Adipocyte (in vitro differentiated cells): ENCODE results near the gene FOLR3.

Experiments
- DNase-seq: peaks from one replicate; pipeline ENCODE4 v3.0.0-alpha.2; 2015; ENCODE audit warnings: low read depth
- H3K27me3 ChIP-seq: replicated peaks from 2 replicates; pipeline ENCODE4 v1.7.0; 2013; ENCODE audit warnings: mild to moderate bottlenecking, low read length, moderate library complexity; ENCODE audit not compliant: control insufficient read depth, insufficient read depth
- H3K36me3 ChIP-seq: 2 replicates; pipeline ENCODE4 v1.7.0; 2013; ENCODE audit warnings: low read length, mild to moderate bottlenecking, moderate library complexity; ENCODE audit not compliant: control insufficient read depth, insufficient read depth, severe bottlenecking
- H3K4me1 ChIP-seq: 2 replicates; pipeline ENCODE4 v1.7.0; 2013; ENCODE audit warnings: mild to moderate bottlenecking, low read length, moderate library complexity; ENCODE audit not compliant: control insufficient read depth, insufficient read depth
- H3K4me3 ChIP-seq: 2 replicates; pipeline ENCODE4 v1.7.0; 2013; ENCODE audit warnings: mild to moderate bottlenecking, low read length, moderate library complexity
- H3K9ac ChIP-seq: 2 replicates; pipeline ENCODE4 v1.7.0; 2013; ENCODE audit warnings: mild to moderate bottlenecking, low read length, moderate library complexity
- H3K9me3 ChIP-seq: 2 replicates; pipeline ENCODE4 v1.7.0; 2013; ENCODE audit warnings: mild to moderate bottlenecking, low read length, moderate library complexity; ENCODE audit not compliant: control insufficient read depth

FOLR3 gene

DNA sequence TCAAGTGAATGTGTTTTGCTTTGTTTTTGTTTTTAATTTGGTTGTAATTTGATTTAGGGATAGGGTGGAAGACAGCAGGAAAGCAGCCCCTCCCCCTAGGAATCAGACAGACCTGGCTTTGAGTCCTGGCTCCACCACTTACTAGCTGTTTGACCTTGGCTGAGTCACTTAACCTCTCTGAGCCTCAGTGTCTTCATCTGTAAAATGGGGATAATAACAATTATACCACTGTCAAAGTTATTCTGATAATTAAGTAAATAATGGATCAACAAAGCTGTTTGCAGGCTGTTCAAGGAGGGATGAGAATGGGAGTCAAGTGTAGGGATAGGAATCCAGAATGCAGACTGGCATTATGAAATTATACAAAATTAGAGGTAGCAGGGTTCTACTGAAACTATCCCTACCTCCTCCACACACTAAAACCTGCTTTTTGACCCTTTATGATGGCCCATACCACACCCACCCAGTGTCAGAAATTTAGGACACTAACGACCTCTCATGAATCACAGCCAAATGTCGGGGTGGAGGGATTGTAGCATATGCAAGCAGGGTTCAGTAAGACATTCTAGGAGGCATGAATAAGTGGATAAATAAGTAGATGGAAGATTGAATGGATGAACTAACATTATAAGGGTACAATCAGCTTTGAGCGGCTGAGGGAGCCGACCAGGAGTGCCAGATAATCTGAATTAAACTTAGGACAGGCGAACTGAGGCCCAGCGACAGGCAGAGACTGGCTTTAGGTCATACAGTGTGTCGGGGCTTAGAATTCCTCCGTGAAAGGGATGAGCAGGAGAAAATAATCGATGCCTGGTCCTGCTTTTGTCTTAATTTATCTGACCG lies 24.0 kb upstream of the FOLR3 start:
- Histone ChIP-seq H3K4me3 (peak overlapping the region; percentile 89), H3K4me1 (peaks cover 22% of the 10 kb centered on the region), H3K36me3 (no peaks in the 10 kb centered on the region), H3K9ac (peak overlapping the region; percentile 97), H3K9me3 (no peaks in the 10 kb centered on the region), H3K27me3 (no peaks in the 10 kb centered on the region)
- DNase-seq: no peak

DNA sequence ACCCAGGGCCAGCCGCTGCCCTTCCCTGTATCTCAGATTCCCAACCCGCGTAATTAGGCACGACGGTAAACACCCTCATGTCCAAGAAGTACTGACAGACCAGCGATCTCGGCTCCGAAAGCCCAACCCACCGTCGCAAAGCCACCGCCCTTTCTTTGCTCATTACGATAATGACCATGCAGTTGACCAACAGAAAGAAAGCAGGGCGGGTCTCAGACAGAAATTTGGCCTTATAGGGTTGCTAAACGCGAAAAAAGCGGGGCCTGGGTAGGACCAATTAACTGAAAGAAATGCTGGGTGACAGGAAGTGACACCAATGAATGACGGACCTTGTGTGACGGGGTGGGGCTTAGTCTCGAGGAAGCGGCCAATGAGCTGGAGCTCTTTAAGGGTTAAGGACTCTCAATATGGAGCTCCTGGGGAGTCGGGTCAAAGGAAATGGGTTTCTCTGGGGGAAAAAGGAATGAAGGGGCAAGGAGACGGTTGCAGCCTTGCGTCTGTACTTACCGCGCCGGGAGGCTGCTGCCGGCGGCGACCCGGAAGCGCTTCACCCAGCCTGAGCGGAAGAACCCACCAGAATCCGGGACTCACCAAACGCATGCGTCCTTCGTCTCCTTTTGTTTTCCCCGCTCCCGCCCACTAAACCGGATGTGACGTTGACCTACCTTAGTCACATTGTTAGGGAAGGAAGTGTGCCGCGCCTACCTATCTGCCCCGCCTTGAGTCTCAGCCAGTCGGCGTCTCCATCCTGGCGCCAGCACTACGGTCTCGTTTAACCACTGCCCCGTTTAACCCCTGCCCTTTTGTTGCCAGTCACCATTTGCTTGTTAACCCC lies 23.2 kb upstream of the FOLR3 start, which contains the start of gene ANAPC15:
TSS of gene ANAPC15 (minus strand) at position 553 of the 835 bp plus-strand sequence. CDS start 1,419 bp downstream, outside the sequence.
- H3K27me3 ChIP-seq: no peaks in the 10 kb centered on the region
- H3K4me1 ChIP-seq: peaks cover 22% of the 10 kb centered on the region
- H3K9ac ChIP-seq: peak within 1 kb of the TSS; percentile 97
- peak; percentile 100 for DNase-seq
- H3K9me3 ChIP-seq: no peaks in the 10 kb centered on the region
- peak within 1 kb of the TSS; percentile 89 for H3K4me3 ChIP-seq
- no peaks in the 10 kb centered on the region for H3K36me3 ChIP-seq

DNA sequence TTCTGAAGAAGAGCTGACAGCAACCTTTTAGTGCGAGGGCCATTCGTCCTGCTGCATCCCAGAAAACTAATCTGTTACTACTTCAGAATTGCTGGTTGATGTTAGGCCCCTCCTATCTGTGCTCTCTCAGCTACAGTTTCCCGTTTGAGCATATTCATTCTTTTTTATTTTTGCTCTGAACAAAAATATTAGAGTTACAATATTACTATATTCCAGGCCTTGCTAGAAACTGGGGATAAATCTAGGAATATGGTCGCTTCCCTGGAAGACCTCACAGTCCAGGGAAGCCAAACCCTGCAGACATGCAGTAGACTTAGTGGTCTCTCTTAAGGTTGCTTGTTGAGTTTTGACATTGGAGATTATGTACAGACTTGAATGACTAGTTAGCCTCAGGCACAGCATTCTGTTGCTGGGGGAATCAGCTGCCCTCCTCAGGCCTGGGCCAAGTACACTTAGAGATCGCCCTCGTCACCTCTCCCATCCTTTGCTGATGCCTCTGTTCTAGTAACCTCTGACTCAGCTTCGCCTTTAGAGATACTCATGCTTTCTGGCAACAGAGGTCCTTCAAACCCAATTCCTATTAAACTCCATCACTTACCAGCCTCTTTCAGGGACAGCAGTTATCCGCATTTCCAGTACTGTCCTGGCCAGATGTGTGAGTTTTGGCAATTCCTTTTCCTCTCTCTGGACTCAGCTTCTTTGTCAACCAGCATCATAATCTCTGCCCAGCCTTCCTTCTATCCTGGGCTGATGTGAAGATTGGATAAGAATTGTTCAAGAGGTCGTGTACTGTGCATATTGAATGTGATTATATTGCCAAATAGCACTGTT lies 22.3 kb upstream of the FOLR3 start:
- no peaks in the 10 kb centered on the region for H3K36me3 ChIP-seq
- H3K9me3 ChIP-seq: no peaks in the 10 kb centered on the region
- H3K27me3 ChIP-seq: no peaks in the 10 kb centered on the region
- H3K9ac ChIP-seq: peak overlapping the region; percentile 97
- H3K4me1 ChIP-seq: peaks cover 23% of the 10 kb centered on the region
- peak; percentile 33 for DNase-seq
- peak overlapping the region; percentile 89 for H3K4me3 ChIP-seq

- Histone ChIP-seq H3K4me3 (no peak overlapping the region), H3K9ac (no peak overlapping the region), H3K27me3 (no peaks in the 10 kb centered on the region), H3K36me3 (no peaks in the 10 kb centered on the region), H3K4me1 (peaks cover 35% of the 10 kb centered on the region), H3K9me3 (no peaks in the 10 kb centered on the region)
- DNase-seq: no peak
Observed at GRCh38 chr11:72114570-72114969, 21.0 kb upstream of the FOLR3 start.

GRCh38 chr11:72116019-72116755 lies 19.3 kb upstream of the FOLR3 start:
- H3K9ac ChIP-seq: no peak overlapping the region

GRCh38 chr11:72119198-72119597 lies 16.3 kb upstream of the FOLR3 start:
- peaks cover 14% of the 10 kb centered on the region for H3K4me1 ChIP-seq
- H3K36me3 ChIP-seq: no peaks in the 10 kb centered on the region
- no peaks in the 10 kb centered on the region for H3K27me3 ChIP-seq
- H3K4me3 ChIP-seq: no peak overlapping the region
- H3K9ac ChIP-seq: peak overlapping the region; percentile 37
- DNase-seq: no peak
- H3K9me3 ChIP-seq: no peaks in the 10 kb centered on the region

More at GRCh38 chr11:72116019-72116755, 19.3 kb upstream of the FOLR3 start:
- Histone ChIP-seq H3K27me3 (no peaks in the 10 kb centered on the region), H3K4me1 (peaks cover 35% of the 10 kb centered on the region), H3K9me3 (no peaks in the 10 kb centered on the region), H3K36me3 (no peaks in the 10 kb centered on the region), H3K4me3 (no peak overlapping the region)
- DNase-seq: no peak

GRCh38 chr11:72120930-72121329 lies 14.6 kb upstream of the FOLR3 start:
- Histone ChIP-seq H3K9me3 (no peaks in the 10 kb centered on the region), H3K27me3 (no peaks in the 10 kb centered on the region), H3K4me1 (peaks cover 14% of the 10 kb centered on the region), H3K4me3 (no peak overlapping the region), H3K36me3 (no peaks in the 10 kb centered on the region), H3K9ac (no peak overlapping the region)
- DNase-seq: no peak

DNA sequence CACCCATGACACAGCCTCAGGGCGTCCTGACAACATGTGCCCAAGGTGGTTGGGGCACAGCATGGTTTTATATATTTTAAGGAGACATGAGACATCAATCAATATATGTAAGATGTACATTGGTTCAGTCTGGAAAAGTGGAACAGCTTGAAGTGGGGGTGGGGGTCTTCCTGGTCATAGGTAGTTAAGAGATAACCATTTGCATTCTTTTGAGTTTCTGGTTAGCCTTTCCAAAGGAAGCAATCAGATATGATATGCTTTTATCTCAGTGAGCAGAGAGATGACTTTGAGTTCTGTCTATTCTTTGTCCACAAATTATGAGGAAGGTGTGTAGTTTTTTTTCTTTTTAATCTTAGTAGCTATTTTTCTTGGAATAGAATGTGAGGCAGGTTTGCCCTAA lies 12.9 kb upstream of the FOLR3 start:
- no peak overlapping the region for H3K9ac ChIP-seq
- no peak for DNase-seq
- peaks cover 14% of the 10 kb centered on the region for H3K4me1 ChIP-seq
- H3K9me3 ChIP-seq: no peaks in the 10 kb centered on the region
- no peaks in the 10 kb centered on the region for H3K27me3 ChIP-seq
- H3K36me3 ChIP-seq: no peaks in the 10 kb centered on the region
- H3K4me3 ChIP-seq: no peak overlapping the region

DNA sequence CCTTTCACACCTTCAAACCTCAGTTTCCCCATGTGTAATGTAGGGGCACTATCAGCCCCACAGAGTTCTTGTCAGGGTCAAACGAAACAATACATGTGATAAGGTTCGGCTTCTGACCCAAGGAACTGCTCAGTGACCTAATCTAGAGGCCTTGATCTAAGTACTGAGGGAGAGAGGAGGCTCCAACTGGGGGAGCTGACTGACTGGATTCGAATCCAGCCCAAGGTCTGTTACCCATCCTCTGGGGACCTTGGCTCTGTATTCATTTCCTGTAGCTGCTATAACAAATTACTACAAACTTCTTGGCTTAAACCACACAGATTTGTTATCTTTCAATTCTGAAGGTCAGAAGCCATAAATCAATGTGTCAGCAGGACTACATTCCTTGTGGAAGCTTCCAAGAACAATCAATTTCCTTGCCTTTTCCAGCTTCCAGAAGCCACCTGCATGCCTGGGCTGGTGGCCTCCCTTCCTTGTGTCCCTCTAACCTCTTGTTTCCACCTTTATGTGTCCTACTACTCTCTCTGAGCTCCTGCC lies 12.3 kb upstream of the FOLR3 start:
- Histone ChIP-seq H3K4me1 (peaks cover 13% of the 10 kb centered on the region), H3K9ac (no peak overlapping the region), H3K9me3 (no peaks in the 10 kb centered on the region), H3K27me3 (no peaks in the 10 kb centered on the region), H3K36me3 (no peaks in the 10 kb centered on the region), H3K4me3 (no peak overlapping the region)
- no peak for DNase-seq

DNA sequence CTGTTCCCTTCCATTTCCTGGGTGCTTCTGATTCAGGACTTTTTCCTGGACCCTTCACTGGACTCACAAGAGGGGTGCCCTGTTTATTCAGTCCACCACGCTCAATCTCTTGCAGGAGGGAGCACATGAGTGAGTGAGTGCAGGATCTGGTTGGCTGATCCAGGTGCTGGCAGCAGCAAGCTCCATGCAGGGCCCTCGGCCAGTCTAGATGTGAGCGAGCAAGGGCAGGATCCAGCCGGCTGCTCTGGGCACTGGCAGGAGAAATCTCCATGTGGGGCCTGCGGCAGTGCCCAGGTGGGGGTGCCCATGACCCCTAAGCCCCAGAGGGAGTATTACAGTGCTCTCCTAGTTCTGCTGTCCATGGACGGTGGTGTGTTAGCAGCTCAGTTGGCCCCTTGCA lies 11.5 kb upstream of the FOLR3 start:
- no peaks in the 10 kb centered on the region for H3K36me3 ChIP-seq
- DNase-seq: no peak
- H3K4me1 ChIP-seq: peaks cover 6% of the 10 kb centered on the region
- peaks cover 5% of the 10 kb centered on the region for H3K9me3 ChIP-seq
- no peak overlapping the region for H3K4me3 ChIP-seq
- H3K9ac ChIP-seq: no peak overlapping the region
- no peaks in the 10 kb centered on the region for H3K27me3 ChIP-seq
